ENCODE measurements around the gene AGBL1. TPM values are rescaled to one million over a fixed set of nuclear protein-coding genes. Genes with fewer than 3 reads are reported as not detected.

AGBL1 gene
- total RNA-seq, 2 experiments from 2014 or later, result not detected

- DNase-seq (no peak), ATAC-seq (no peak)
- Mint-ChIP-seq H3K36me3 (no peaks in the 10 kb centered on the region), H3K4me3 (no peak overlapping the region), H3K4me1 (no peaks in the 10 kb centered on the region), H3K27ac (no peak overlapping the region), H3K9me3 (ENCODE audit: low read depth) (no peaks in the 10 kb centered on the region), H3K27me3 (no peaks in the 10 kb centered on the region)
- CTCF ChIA-PET, result no interaction called here
Observed at GRCh38 chr15:86355801-86356200, 276.1 kb downstream of the AGBL1 start.

GRCh38 chr15:86362555-86362954, 282.9 kb downstream of the AGBL1 start:
- no peaks in the 10 kb centered on the region for H3K4me1 Mint-ChIP-seq
- no peaks in the 10 kb centered on the region for H3K27me3 Mint-ChIP-seq
- H3K36me3 Mint-ChIP-seq, result no peaks in the 10 kb centered on the region
- ATAC-seq, result no peak
- H3K4me3 Mint-ChIP-seq, result no peak overlapping the region
- no peak overlapping the region for H3K27ac Mint-ChIP-seq
- DNase-seq, result no peak
- H3K9me3 Mint-ChIP-seq (ENCODE audit: low read depth), result peaks cover 3% of the 10 kb centered on the region
- CTCF ChIA-PET, result no interaction called here

- H3K36me3 Mint-ChIP-seq, result no peaks in the 10 kb centered on the region
- CTCF ChIA-PET, result no interaction called here
- no peak overlapping the region for H3K4me3 Mint-ChIP-seq
- H3K4me1 Mint-ChIP-seq, result no peaks in the 10 kb centered on the region
- H3K9me3 Mint-ChIP-seq (ENCODE audit: low read depth), result peaks cover 9% of the 10 kb centered on the region
- DNase-seq, result no peak
- ATAC-seq, result no peak
- H3K27me3 Mint-ChIP-seq, result no peaks in the 10 kb centered on the region
- H3K27ac Mint-ChIP-seq, result no peak overlapping the region
Observed at GRCh38 chr15:86373147-86373546, 293.5 kb downstream of the AGBL1 start.

- H3K9me3 Mint-ChIP-seq (ENCODE audit: low read depth), result peaks cover 9% of the 10 kb centered on the region
- H3K27ac Mint-ChIP-seq, result no peak overlapping the region
- H3K36me3 Mint-ChIP-seq, result no peaks in the 10 kb centered on the region
- H3K27me3 Mint-ChIP-seq, result no peaks in the 10 kb centered on the region
- CTCF ChIA-PET, result no interaction called here
- ATAC-seq, result no peak
- no peak overlapping the region for H3K4me3 Mint-ChIP-seq
- no peak for DNase-seq
- H3K4me1 Mint-ChIP-seq, result no peaks in the 10 kb centered on the region
Observed at GRCh38 chr15:86375733-86376280, 296.1 kb downstream of the AGBL1 start.

- no peak for ATAC-seq
- no peak overlapping the region for H3K27ac Mint-ChIP-seq
- peaks cover 9% of the 10 kb centered on the region for H3K9me3 Mint-ChIP-seq (ENCODE audit: low read depth)
- CTCF ChIA-PET, result no interaction called here
- no peak for DNase-seq
- no peaks in the 10 kb centered on the region for H3K36me3 Mint-ChIP-seq
- no peak overlapping the region for H3K4me3 Mint-ChIP-seq
- no peaks in the 10 kb centered on the region for H3K27me3 Mint-ChIP-seq
- H3K4me1 Mint-ChIP-seq, result no peaks in the 10 kb centered on the region
Observed at GRCh38 chr15:86377914-86378313, 298.2 kb downstream of the AGBL1 start.

- Mint-ChIP-seq H3K9me3 (ENCODE audit: low read depth) (no peaks in the 10 kb centered on the region), H3K36me3 (no peaks in the 10 kb centered on the region), H3K27me3 (no peaks in the 10 kb centered on the region), H3K4me3 (no peak overlapping the region), H3K4me1 (no peaks in the 10 kb centered on the region), H3K27ac (no peak overlapping the region)
- no peak for DNase-seq
- no peak for ATAC-seq
- CTCF ChIA-PET, result no interaction called here
Observed at GRCh38 chr15:86382341-86382740, 302.7 kb downstream of the AGBL1 start.

GRCh38 chr15:86383611-86384010, 303.9 kb downstream of the AGBL1 start:
- Mint-ChIP-seq H3K4me3 (no peak overlapping the region), H3K27me3 (no peaks in the 10 kb centered on the region), H3K27ac (no peak overlapping the region), H3K9me3 (ENCODE audit: low read depth) (no peaks in the 10 kb centered on the region), H3K36me3 (no peaks in the 10 kb centered on the region), H3K4me1 (no peaks in the 10 kb centered on the region)
- no peak for DNase-seq
- ATAC-seq, result no peak
- CTCF ChIA-PET, result no interaction called here

GRCh38 chr15:86384186-86384585, 304.5 kb downstream of the AGBL1 start:
- Mint-ChIP-seq H3K4me3 (no peak overlapping the region), H3K27ac (no peak overlapping the region), H3K27me3 (peaks cover 2% of the 10 kb centered on the region), H3K36me3 (no peaks in the 10 kb centered on the region), H3K4me1 (no peaks in the 10 kb centered on the region), H3K9me3 (ENCODE audit: low read depth) (no peaks in the 10 kb centered on the region)
- CTCF ChIA-PET, result no interaction called here
- DNase-seq, result no peak
- no peak for ATAC-seq

- Mint-ChIP-seq H3K27ac (no peak overlapping the region), H3K36me3 (no peaks in the 10 kb centered on the region), H3K4me3 (no peak overlapping the region), H3K4me1 (no peaks in the 10 kb centered on the region), H3K9me3 (ENCODE audit: low read depth) (no peaks in the 10 kb centered on the region), H3K27me3 (peaks cover 4% of the 10 kb centered on the region)
- DNase-seq (no peak), ATAC-seq (no peak)
- CTCF ChIA-PET, result no interaction called here
Observed at GRCh38 chr15:86392296-86392695, 312.6 kb downstream of the AGBL1 start.

- CTCF ChIA-PET, result no interaction called here
- Mint-ChIP-seq H3K9me3 (ENCODE audit: low read depth) (no peaks in the 10 kb centered on the region), H3K36me3 (no peaks in the 10 kb centered on the region), H3K27ac (no peak overlapping the region), H3K4me1 (no peaks in the 10 kb centered on the region), H3K27me3 (peaks cover 4% of the 10 kb centered on the region), H3K4me3 (no peak overlapping the region)
- ATAC-seq (no peak), DNase-seq (no peak)
Observed at GRCh38 chr15:86392874-86393273, 313.2 kb downstream of the AGBL1 start.

- Mint-ChIP-seq H3K36me3 (no peaks in the 10 kb centered on the region), H3K27ac (no peak overlapping the region), H3K4me1 (no peaks in the 10 kb centered on the region), H3K27me3 (no peaks in the 10 kb centered on the region), H3K4me3 (no peak overlapping the region), H3K9me3 (ENCODE audit: low read depth) (no peaks in the 10 kb centered on the region)
- DNase-seq (no peak), ATAC-seq (no peak)
- CTCF ChIA-PET, result no interaction called here
Observed at GRCh38 chr15:86394866-86395265, 315.2 kb downstream of the AGBL1 start.

GRCh38 chr15:86399041-86399954, 319.6 kb downstream of the AGBL1 start:
- no peaks in the 10 kb centered on the region for H3K36me3 Mint-ChIP-seq
- no peaks in the 10 kb centered on the region for H3K27me3 Mint-ChIP-seq
- H3K9me3 Mint-ChIP-seq (ENCODE audit: low read depth), result no peaks in the 10 kb centered on the region
- H3K4me3 Mint-ChIP-seq, result no peak overlapping the region
- ATAC-seq, result no peak
- CTCF ChIA-PET, result no interaction called here
- no peak for DNase-seq
- H3K4me1 Mint-ChIP-seq, result no peaks in the 10 kb centered on the region
- H3K27ac Mint-ChIP-seq, result no peak overlapping the region

GRCh38 chr15:86403221-86403620, 323.6 kb downstream of the AGBL1 start:
- Mint-ChIP-seq H3K27ac (no peak overlapping the region), H3K27me3 (no peaks in the 10 kb centered on the region), H3K36me3 (no peaks in the 10 kb centered on the region), H3K4me3 (no peak overlapping the region), H3K4me1 (no peaks in the 10 kb centered on the region), H3K9me3 (ENCODE audit: low read depth) (no peaks in the 10 kb centered on the region)
- CTCF ChIA-PET, result no interaction called here
- ATAC-seq (no peak), DNase-seq (no peak)

GRCh38 chr15:86403914-86404583, 324.4 kb downstream of the AGBL1 start:
- H3K27me3 Mint-ChIP-seq, result no peaks in the 10 kb centered on the region
- no peak overlapping the region for H3K27ac Mint-ChIP-seq
- CTCF ChIA-PET, result no interaction called here
- no peak for ATAC-seq
- no peak overlapping the region for H3K4me3 Mint-ChIP-seq
- no peaks in the 10 kb centered on the region for H3K4me1 Mint-ChIP-seq
- no peaks in the 10 kb centered on the region for H3K36me3 Mint-ChIP-seq
- DNase-seq, result no peak
- no peaks in the 10 kb centered on the region for H3K9me3 Mint-ChIP-seq (ENCODE audit: low read depth)

Measured in activated CD8-positive, alpha-beta memory T cell treated with anti-CD3 and anti-CD28 coated beads, Interleukin-2, amount 10 ng/mL, durations not matched to agents 7 days and 5 days (primary cell).